Fibroblast of lung (primary cell): Measurements from ENCODE around the gene NCAPH2.

Experiments used
- EZH2 ChIP-seq: IDR thresholded peaks from 2 replicates; pipeline ENCODE4 v1.5.1; 2012; ENCODE audit warnings: low read length, control low read depth, mild to moderate bottlenecking; ENCODE audit errors: missing control alignments
- TF ChIP-seq, protein P1 (sequence below), 2 donors: IDR thresholded peaks in 1 of 2; conservative IDR thresholded peaks in 1 of 2; 1 replicate in 1 of 2; 2 replicates in 1 of 2; pipeline ENCODE4 v1.5.1; 2011 to 2012; ENCODE audit warnings: low read length in 2 of 2, control low read depth in 1 of 2, inconsistent platforms in 1 of 2, low read depth in 1 of 2, mild to moderate bottlenecking in 1 of 2

DNA sequence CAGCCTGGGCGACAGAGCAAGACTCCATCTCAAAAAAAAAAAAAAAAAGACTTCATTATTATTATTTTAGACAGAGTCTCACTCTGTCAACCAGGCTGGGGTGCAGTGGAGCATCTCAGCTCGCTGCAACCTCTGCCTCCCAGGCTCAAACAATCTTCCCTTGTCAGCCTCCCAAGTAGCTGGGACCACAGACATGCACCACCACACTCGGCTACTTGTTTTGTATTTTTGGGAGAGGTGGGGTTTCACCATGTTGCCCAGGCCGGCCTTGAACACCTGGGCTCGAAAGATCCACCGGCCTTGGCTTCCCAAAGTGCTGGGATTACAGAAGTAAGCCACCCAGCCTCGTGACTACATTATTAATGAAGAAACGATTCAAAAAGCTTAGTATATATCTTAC is 27.1 kb downstream of the NCAPH2 start:
- TF ChIP-seq, protein P1, sequence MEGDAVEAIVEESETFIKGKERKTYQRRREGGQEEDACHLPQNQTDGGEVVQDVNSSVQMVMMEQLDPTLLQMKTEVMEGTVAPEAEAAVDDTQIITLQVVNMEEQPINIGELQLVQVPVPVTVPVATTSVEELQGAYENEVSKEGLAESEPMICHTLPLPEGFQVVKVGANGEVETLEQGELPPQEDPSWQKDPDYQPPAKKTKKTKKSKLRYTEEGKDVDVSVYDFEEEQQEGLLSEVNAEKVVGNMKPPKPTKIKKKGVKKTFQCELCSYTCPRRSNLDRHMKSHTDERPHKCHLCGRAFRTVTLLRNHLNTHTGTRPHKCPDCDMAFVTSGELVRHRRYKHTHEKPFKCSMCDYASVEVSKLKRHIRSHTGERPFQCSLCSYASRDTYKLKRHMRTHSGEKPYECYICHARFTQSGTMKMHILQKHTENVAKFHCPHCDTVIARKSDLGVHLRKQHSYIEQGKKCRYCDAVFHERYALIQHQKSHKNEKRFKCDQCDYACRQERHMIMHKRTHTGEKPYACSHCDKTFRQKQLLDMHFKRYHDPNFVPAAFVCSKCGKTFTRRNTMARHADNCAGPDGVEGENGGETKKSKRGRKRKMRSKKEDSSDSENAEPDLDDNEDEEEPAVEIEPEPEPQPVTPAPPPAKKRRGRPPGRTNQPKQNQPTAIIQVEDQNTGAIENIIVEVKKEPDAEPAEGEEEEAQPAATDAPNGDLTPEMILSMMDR (conservative IDR thresholded peaks at IDR 0.05 in 1 of 2, IDR thresholded peaks at IDR 0.05 in 1 of 2; ENCODE audit: low read depth in 1 of 2, low read length in 2 of 2), result no peak
- TF ChIP-seq EZH2, result no peak
